EL (cell line): ENCODE data around the gene ATP2B2.
A peak's percentile ranks its signal among the peaks of the same experiment; 100 is the strongest.

ENCODE experiments used
- DNase-seq: peaks from one replicate; pipeline ENCODE4 v3.0.0-alpha.2; 2016

Gene ATP2B2

DNA sequence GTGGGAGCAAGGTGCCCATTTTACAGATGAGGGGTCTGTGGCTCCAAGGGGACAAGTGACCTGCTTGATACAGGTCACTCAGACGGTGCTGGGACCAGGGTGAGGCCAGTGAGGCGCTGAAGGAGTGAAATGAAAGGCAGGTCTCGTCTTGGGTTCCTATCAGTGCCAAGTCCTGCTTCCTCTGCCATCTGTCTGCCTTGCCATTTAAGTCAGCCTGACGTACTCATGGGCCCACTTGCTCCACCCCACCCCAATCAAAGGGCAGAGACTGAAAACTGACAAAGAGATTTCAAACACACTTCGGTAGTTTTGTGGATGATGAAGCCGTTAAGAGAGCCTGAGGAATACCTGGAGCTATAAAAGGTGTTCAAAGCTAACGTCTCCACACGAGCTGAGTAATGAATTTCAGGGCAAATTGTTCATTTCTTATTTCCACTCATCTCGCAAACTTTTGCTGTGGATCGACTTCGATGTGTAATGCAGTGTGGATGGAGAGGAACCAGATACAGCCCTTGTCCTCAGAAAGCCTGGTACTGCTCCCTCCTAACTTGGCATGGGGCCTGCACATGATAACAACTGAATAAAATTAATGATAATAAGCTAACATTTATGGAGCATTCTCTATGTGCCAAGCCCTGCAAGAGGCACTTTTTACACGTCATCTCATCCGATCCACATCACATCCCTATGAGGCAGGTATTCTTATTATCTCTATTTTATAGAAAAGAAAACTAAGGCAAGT, 36.6 kb downstream of the ATP2B2 start:
- DNase-seq = no peak

DNA sequence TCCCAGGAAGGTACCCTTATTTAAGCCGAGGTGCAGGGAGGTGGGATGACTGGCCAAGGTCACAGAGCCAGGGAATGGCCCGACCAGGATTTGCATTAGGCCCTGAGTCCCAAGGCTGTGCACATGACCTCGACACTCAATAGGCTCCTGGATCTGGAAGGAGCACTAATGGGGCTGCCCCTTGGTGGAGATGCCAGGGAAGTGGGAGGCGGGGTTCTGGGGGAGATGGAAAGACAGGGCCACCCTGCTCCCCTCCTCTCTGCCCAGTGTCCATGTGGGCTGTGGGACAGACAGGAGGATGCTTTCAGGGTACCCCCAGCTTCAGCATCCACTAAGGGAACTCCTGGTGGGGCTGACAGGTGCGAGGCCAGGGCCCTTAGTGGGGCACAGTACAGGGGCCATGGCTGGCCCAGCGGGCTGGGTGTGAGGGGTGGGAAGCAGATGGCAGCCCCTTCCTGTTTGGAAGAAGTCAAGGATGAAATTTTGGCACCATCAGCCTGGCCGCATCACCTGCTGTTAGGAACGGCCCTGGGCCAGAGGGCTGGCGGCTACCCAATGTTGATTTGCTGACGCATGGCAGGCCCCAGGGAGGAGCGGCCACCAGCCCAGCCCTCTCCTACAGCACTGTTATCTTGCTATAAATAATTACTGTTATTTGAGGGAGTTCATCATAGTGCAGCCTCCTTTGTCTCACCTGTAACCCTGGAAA, 37.3 kb downstream of the ATP2B2 start:
- DNase-seq = no peak

- no peak for DNase-seq
These were observed 38.2 kb downstream of the ATP2B2 start for GRCh38 chr3:10467204-10467603.

GRCh38 chr3:10466186-10466585, 39.2 kb downstream of the ATP2B2 start:
- DNase-seq = no peak

- no peak for DNase-seq
These were observed 40.2 kb downstream of the ATP2B2 start for GRCh38 chr3:10465161-10465560.

DNA sequence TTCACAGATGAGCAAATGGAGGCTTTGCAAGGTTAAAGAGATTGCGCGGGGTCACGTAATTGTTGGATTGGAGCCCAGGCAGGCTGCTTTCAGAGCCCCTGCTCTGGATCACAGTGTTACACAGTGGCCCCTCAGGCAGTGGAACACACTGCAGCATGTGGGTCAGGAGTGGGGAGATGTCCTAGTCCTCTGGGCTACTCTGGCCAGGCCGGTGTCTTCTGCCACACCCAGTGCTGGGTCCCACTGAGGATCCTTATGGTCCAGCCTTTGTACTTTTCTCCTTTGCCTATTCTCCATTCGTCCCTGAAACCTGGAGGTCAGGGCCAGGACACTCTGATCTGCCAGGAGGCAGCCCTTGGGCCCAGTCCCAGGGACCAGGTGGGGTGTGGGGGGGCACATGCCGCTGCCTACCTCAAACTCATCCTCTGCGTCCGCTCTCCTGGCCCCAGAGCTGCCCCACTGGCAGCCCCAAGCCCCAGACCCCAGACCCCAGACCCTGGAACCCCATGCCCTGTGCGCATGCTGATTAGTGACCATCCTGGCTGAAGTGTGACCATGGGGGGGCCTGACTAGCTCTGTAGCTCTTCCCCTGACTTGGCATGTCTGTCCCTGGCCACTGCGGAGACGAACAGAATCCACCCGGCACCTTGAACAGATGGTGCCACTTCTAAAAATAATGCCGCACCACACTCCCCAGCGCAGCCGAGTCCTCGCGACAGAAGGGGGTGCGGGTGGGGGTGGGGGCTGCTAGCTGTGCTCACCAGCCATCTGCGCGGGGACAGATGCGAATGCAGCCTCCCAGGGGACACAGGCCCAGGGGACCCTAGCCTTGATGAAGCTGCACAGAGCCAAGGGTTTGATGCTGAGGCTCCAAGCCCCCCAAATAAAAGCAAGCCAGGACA, 41.6 kb downstream of the ATP2B2 start:
- no peak for DNase-seq

GRCh38 chr3:10462641-10463532, 42.5 kb downstream of the ATP2B2 start:
- no peak for DNase-seq

GRCh38 chr3:10460951-10461545, 44.3 kb downstream of the ATP2B2 start:
- DNase-seq = no peak

- DNase-seq = peak; percentile 65
These were observed 45.2 kb downstream of the ATP2B2 start for GRCh38 chr3:10459954-10460754.

DNA sequence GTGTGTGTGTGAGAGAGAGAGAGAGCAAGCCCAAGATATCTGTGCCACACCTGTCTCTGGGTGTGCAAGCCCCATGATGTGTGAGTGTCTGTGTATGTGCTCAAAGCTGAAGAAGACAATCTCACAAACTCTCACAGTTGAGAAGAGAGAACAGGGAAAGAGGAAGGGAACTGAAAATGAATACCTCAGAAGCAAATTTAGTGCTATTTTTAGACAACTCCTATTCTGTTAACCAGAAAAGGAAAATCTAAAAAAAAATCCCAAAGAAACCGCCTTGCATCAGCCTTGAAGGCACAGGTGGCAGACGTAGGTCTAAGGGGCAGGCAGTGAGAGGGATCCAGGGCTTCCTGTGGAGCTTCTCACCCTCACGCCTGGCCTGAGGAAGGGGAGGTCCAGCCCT, 47.8 kb downstream of the ATP2B2 start:
- DNase-seq = no peak

GRCh38 chr3:10456981-10457380, 48.4 kb downstream of the ATP2B2 start:
- DNase-seq = no peak

GRCh38 chr3:10455545-10455914, 49.9 kb downstream of the ATP2B2 start:
- DNase-seq = no peak

GRCh38 chr3:10454907-10455544, 50.4 kb downstream of the ATP2B2 start:
- DNase-seq = no peak

- DNase-seq = no peak
These were observed 51.8 kb downstream of the ATP2B2 start for GRCh38 chr3:10453431-10454163.

GRCh38 chr3:10450494-10451440, 54.6 kb downstream of the ATP2B2 start:
- no peak for DNase-seq

- DNase-seq = no peak
These were observed 56.0 kb downstream of the ATP2B2 start for GRCh38 chr3:10449436-10449835.

DNA sequence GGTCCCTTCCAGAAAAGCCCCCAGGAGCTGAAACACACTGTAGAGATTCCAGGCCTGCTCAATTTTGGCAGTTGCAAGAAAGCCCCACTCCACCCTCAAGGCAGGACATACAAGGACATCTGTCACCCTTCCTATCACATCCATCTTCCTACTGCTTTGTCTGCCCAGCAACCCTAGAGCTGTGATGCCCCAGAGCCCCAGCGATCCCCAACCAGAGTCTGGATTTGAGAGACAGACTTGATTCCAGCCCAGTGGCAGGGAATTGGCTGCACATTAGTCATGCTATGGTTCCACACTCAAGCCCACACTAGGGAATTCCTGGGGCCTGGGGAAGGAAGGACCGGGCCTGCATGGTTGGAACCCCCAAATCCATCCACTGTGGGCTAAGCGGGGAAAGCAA, 56.8 kb downstream of the ATP2B2 start:
- no peak for DNase-seq

DNA sequence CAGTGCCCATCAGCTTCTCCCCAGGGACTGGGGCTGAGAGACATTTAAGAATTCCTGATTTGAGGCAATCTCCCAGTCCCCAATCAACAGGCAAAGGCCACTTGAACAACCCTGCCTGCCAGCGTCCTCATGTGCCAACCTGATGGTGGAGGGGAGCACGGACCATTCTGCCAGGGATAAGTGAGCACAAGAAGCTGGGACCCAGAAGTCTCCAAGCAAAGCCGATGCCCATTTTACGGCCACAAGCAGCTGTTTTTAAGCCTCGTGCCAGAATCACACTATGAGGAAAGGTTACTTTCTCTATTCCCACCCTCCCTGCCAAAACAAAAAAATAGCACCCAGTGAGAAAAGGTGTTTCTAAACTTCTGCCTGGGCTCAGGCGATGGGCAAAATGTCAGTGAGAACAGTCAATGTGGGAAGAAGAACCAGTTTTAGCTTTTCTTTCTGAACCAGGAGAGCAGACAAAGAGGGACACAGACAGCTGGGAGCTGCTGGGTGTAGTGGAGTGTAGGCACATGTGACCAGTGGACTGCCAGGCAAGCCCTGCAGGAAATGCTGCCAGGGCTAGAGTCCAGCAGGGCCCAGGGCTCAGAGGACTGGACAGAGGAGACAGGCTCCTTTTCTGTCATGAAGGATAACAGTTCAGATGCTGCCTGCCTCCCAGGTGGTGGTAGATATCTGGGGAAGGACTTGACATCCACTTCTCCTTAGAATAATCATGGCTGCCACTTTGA, 57.7 kb downstream of the ATP2B2 start:
- DNase-seq = no peak
